ENCODE results near the gene HOXC11. TPM values are rescaled to one million over a fixed set of nuclear protein-coding genes. Genes with fewer than 3 reads are reported as not detected.

Gene HOXC11
- total and polyA plus RNA-seq, 10 of the 15 experiments (the other 5 are each of a cell fraction or from before 2014, with no cell fraction given): not detected

DNA sequence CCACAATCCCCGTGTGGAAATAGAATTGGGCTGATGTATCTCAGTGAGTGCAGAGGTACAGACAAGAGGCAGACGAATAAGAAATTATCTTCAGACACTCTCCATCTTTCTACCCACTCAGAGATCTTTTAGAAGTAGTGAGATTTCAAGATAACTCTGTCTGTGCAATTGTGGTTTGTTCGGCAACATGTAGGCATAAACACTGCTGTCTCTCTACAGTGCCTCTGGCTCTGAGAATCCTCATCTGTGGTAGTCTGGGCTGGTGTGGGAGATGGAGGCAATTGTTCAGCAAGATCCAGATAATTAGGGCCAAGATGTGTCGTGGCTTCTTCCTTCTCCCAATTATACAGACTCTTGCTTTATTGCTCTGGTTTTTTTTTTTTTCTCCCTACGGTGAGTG lies 31.2 kb upstream of the HOXC11 start:
- Histone ChIP-seq H3K4me3 (no peak overlapping the region), H3K36me3 (ENCODE audit: control insufficient read depth in 2 of 2, insufficient read depth in 2 of 2, low read length in 1 of 2) (no peaks in the 10 kb centered on the region), H3K9ac (ENCODE audit: control insufficient read depth, insufficient read depth, low read length) (no peak overlapping the region), H4K20me1 (ENCODE audit: control insufficient read depth, insufficient read depth) (no peaks in the 10 kb centered on the region), H3K27me3 (replicated peaks in 1 of 2; ENCODE audit: control insufficient read depth in 2 of 2, insufficient read depth in 2 of 2, low read length in 1 of 2) (peaks cover 16 to 41% of the 10 kb centered on the region in 2 experiments), H3K27ac (ENCODE audit: control insufficient read depth, insufficient read depth) (no peak overlapping the region), H3K4me1 (ENCODE audit: control insufficient read depth, insufficient read depth, low read length) (no peaks in the 10 kb centered on the region), H3K4me2 (ENCODE audit: control insufficient read depth, insufficient read depth) (no peak overlapping the region), H3K79me2 (ENCODE audit: control insufficient read depth, insufficient read depth, low read length) (no peaks in the 10 kb centered on the region), H2AFZ (ENCODE audit: control insufficient read depth, low read depth, low read length) (no peak overlapping the region), H3K9me3 (replicated peaks; ENCODE audit: control insufficient read depth, insufficient read depth, low read length) (no peaks in the 10 kb centered on the region; the same call in 1 of the 3 replicates)
- no TSS peak for BruUV-seq (replicated peaks)
- ATAC-seq: no peak
- ChIA-PET POLR2A (no interaction called here), CTCF (interaction anchor here (0.6 kb wide), 1 partner anchor 290 kb away, joined by 3 read pairs; no protein-coding TSS in a partner anchor), SMC1A (ENCODE audit: uncharacterized antibody, unreplicated experiment) (interaction anchor here (0.8 kb wide), 1 partner anchor 9 kb away, joined by 3 read pairs; no protein-coding TSS in a partner anchor), RAD21 (ENCODE audit: unreplicated experiment) (interaction anchor here (0.7 kb wide), 1 partner anchor 196 kb away, joined by 3 read pairs; no protein-coding TSS in a partner anchor)
- in situ Hi-C loops (cut with MboI) (no loop called here), intact Hi-C loops (cut with micrococcal nuclease; ENCODE audit: unreplicated experiment) (no loop called here)
- no peak for FAIRE-seq
- no peak for DNase-seq (ENCODE audit: low read depth, low spot score)
- WGBS (ENCODE audit: insufficient coverage, insufficient replicate concordance, low lambda C conversion rate, missing lambda C conversion rate): 11% methylated on average over 4 of the region's 5 CpGs
- TF ChIP-seq RB1 (IDR thresholded peaks at IDR 0.05; ENCODE audit: borderline replicate concordance): no peak
- no peak for TF ChIP-seq RAD51 (IDR thresholded peaks at IDR 0.05)
- TF ChIP-seq, protein P1, sequence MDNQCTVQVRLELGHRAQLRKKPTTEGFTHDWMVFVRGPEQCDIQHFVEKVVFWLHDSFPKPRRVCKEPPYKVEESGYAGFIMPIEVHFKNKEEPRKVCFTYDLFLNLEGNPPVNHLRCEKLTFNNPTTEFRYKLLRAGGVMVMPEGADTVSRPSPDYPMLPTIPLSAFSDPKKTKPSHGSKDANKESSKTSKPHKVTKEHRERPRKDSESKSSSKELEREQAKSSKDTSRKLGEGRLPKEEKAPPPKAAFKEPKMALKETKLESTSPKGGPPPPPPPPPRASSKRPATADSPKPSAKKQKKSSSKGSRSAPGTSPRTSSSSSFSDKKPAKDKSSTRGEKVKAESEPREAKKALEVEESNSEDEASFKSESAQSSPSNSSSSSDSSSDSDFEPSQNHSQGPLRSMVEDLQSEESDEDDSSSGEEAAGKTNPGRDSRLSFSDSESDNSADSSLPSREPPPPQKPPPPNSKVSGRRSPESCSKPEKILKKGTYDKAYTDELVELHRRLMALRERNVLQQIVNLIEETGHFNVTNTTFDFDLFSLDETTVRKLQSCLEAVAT (IDR thresholded peaks at IDR 0.05): no peak
- TF ChIP-seq SREBF1 (IDR thresholded peaks at IDR 0.05; ENCODE audit: low read length): no peak
- TF ChIP-seq, protein P2, sequence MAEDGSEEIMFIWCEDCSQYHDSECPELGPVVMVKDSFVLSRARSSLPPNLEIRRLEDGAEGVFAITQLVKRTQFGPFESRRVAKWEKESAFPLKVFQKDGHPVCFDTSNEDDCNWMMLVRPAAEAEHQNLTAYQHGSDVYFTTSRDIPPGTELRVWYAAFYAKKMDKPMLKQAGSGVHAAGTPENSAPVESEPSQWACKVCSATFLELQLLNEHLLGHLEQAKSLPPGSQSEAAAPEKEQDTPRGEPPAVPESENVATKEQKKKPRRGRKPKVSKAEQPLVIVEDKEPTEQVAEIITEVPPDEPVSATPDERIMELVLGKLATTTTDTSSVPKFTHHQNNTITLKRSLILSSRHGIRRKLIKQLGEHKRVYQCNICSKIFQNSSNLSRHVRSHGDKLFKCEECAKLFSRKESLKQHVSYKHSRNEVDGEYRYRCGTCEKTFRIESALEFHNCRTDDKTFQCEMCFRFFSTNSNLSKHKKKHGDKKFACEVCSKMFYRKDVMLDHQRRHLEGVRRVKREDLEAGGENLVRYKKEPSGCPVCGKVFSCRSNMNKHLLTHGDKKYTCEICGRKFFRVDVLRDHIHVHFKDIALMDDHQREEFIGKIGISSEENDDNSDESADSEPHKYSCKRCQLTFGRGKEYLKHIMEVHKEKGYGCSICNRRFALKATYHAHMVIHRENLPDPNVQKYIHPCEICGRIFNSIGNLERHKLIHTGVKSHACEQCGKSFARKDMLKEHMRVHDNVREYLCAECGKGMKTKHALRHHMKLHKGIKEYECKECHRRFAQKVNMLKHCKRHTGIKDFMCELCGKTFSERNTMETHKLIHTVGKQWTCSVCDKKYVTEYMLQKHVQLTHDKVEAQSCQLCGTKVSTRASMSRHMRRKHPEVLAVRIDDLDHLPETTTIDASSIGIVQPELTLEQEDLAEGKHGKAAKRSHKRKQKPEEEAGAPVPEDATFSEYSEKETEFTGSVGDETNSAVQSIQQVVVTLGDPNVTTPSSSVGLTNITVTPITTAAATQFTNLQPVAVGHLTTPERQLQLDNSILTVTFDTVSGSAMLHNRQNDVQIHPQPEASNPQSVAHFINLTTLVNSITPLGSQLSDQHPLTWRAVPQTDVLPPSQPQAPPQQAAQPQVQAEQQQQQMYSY (CRISPR knock-in tag; IDR thresholded peaks at IDR 0.05): no peak
- TF ChIP-seq, protein P3, sequence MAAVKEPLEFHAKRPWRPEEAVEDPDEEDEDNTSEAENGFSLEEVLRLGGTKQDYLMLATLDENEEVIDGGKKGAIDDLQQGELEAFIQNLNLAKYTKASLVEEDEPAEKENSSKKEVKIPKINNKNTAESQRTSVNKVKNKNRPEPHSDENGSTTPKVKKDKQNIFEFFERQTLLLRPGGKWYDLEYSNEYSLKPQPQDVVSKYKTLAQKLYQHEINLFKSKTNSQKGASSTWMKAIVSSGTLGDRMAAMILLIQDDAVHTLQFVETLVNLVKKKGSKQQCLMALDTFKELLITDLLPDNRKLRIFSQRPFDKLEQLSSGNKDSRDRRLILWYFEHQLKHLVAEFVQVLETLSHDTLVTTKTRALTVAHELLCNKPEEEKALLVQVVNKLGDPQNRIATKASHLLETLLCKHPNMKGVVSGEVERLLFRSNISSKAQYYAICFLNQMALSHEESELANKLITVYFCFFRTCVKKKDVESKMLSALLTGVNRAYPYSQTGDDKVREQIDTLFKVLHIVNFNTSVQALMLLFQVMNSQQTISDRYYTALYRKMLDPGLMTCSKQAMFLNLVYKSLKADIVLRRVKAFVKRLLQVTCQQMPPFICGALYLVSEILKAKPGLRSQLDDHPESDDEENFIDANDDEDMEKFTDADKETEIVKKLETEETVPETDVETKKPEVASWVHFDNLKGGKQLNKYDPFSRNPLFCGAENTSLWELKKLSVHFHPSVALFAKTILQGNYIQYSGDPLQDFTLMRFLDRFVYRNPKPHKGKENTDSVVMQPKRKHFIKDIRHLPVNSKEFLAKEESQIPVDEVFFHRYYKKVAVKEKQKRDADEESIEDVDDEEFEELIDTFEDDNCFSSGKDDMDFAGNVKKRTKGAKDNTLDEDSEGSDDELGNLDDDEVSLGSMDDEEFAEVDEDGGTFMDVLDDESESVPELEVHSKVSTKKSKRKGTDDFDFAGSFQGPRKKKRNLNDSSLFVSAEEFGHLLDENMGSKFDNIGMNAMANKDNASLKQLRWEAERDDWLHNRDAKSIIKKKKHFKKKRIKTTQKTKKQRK (IDR thresholded peaks at IDR 0.05; ENCODE audit: low read depth, low read length): no peak
- TF ChIP-seq HCFC1 (IDR thresholded peaks at IDR 0.05; ENCODE audit: low read length): no peak
- TF ChIP-seq ZNF24 (IDR thresholded peaks at IDR 0.05): no peak
- TF ChIP-seq EP300 (IDR thresholded peaks at IDR 0.05; ENCODE audit: borderline replicate concordance in 1 of 2, control insufficient read depth in 1 of 2, low read depth in 2 of 2, low read length in 2 of 2): no peak
- TF ChIP-seq, protein P4, sequence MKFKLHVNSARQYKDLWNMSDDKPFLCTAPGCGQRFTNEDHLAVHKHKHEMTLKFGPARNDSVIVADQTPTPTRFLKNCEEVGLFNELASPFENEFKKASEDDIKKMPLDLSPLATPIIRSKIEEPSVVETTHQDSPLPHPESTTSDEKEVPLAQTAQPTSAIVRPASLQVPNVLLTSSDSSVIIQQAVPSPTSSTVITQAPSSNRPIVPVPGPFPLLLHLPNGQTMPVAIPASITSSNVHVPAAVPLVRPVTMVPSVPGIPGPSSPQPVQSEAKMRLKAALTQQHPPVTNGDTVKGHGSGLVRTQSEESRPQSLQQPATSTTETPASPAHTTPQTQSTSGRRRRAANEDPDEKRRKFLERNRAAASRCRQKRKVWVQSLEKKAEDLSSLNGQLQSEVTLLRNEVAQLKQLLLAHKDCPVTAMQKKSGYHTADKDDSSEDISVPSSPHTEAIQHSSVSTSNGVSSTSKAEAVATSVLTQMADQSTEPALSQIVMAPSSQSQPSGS (IDR thresholded peaks at IDR 0.05; ENCODE audit: low read length): no peak
- TF ChIP-seq, protein P5, sequence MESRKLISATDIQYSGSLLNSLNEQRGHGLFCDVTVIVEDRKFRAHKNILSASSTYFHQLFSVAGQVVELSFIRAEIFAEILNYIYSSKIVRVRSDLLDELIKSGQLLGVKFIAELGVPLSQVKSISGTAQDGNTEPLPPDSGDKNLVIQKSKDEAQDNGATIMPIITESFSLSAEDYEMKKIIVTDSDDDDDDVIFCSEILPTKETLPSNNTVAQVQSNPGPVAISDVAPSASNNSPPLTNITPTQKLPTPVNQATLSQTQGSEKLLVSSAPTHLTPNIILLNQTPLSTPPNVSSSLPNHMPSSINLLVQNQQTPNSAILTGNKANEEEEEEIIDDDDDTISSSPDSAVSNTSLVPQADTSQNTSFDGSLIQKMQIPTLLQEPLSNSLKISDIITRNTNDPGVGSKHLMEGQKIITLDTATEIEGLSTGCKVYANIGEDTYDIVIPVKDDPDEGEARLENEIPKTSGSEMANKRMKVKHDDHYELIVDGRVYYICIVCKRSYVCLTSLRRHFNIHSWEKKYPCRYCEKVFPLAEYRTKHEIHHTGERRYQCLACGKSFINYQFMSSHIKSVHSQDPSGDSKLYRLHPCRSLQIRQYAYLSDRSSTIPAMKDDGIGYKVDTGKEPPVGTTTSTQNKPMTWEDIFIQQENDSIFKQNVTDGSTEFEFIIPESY (IDR thresholded peaks at IDR 0.05): no peak
- no peak for TF ChIP-seq POLR2A (IDR thresholded peaks at IDR 0.05; ENCODE audit: low read depth, low read length)
- no peak for TF ChIP-seq KAT2A (conservative IDR thresholded peaks at IDR 0.05; ENCODE audit: control insufficient read depth, low read depth, low read length)

Measured in GM12878 (cell line).